Measurements from ENCODE around the gene MGAT2. TPM values are rescaled to one million over a fixed set of nuclear protein-coding genes. Genes with fewer than 3 reads are reported as not detected.

MGAT2 gene
- total and polyA plus RNA-seq, 2 donors (not counting 1 experiment from before 2014, with no cell fraction given), result 55.7 to 60.4 TPM

- no peaks in the 10 kb centered on the region for H3K79me2 ChIP-seq (ENCODE audit: control insufficient read depth, insufficient read depth, low read length)
- no peaks in the 10 kb centered on the region for H3K4me1 ChIP-seq (ENCODE audit: control insufficient read depth, extremely low read depth, insufficient read depth, low read length)
- H3K9me3 ChIP-seq (ENCODE audit: control insufficient read depth, insufficient read depth, low read depth, low read length), result no peaks in the 10 kb centered on the region
- H3K27ac ChIP-seq (ENCODE audit: insufficient read depth, low read length), result no peak overlapping the region
- H4K20me1 ChIP-seq (ENCODE audit: control insufficient read depth, extremely low read depth, insufficient read depth, low read length), result no peaks in the 10 kb centered on the region
- DNase-seq (ENCODE audit: low read depth in 2 of 2), result no peak
- no peak overlapping the region for H3K9ac ChIP-seq (ENCODE audit: insufficient read depth, low read length)
- no peak overlapping the region for H3K4me3 ChIP-seq (replicated peaks in 1 of 4; ENCODE audit: control extremely low read depth in 1 of 4, insufficient read depth in 1 of 4, low read depth in 3 of 4, low read length in 4 of 4)
- H3K4me2 ChIP-seq (ENCODE audit: extremely low read depth, insufficient read depth, low read length), result no peak overlapping the region
- TF ChIP-seq CTCF (conservative IDR thresholded peaks at IDR 0.05 in 1 of 2, IDR thresholded peaks at IDR 0.05 in 1 of 2; ENCODE audit: low read depth in 1 of 2, low read length in 2 of 2) (no peak), EZH2 (IDR thresholded peaks at IDR 0.05; ENCODE audit: low read length, missing control alignments) (no peak)
- no peaks in the 10 kb centered on the region for H3K27me3 ChIP-seq (ENCODE audit: control insufficient read depth, insufficient read depth, low read length)
- H3K36me3 ChIP-seq (ENCODE audit: control insufficient read depth, insufficient read depth, low read length), result no peaks in the 10 kb centered on the region
- no peak overlapping the region for H2AFZ ChIP-seq (ENCODE audit: low read length)
Observed at GRCh38 chr14:49659526-49660455, 39.2 kb downstream of the MGAT2 start.

- Histone ChIP-seq H3K79me2 (ENCODE audit: control insufficient read depth, insufficient read depth, low read length) (no peaks in the 10 kb centered on the region), H3K4me1 (ENCODE audit: control insufficient read depth, extremely low read depth, insufficient read depth, low read length) (no peaks in the 10 kb centered on the region), H3K4me3 (replicated peaks in 1 of 4; ENCODE audit: control extremely low read depth in 1 of 4, insufficient read depth in 1 of 4, low read depth in 3 of 4, low read length in 4 of 4) (no peak overlapping the region), H3K9ac (ENCODE audit: insufficient read depth, low read length) (no peak overlapping the region), H3K36me3 (ENCODE audit: control insufficient read depth, insufficient read depth, low read length) (no peaks in the 10 kb centered on the region), H3K4me2 (ENCODE audit: extremely low read depth, insufficient read depth, low read length) (no peak overlapping the region), H3K9me3 (ENCODE audit: control insufficient read depth, insufficient read depth, low read depth, low read length) (no peaks in the 10 kb centered on the region), H3K27me3 (ENCODE audit: control insufficient read depth, insufficient read depth, low read length) (no peaks in the 10 kb centered on the region), H3K27ac (ENCODE audit: insufficient read depth, low read length) (no peak overlapping the region), H4K20me1 (ENCODE audit: control insufficient read depth, extremely low read depth, insufficient read depth, low read length) (no peaks in the 10 kb centered on the region), H2AFZ (ENCODE audit: low read length) (no peak overlapping the region)
- DNase-seq (ENCODE audit: low read depth in 2 of 2), result no peak
- TF ChIP-seq EZH2 (IDR thresholded peaks at IDR 0.05; ENCODE audit: low read length, missing control alignments) (no peak), CTCF (conservative IDR thresholded peaks at IDR 0.05 in 1 of 2, IDR thresholded peaks at IDR 0.05 in 1 of 2; ENCODE audit: low read depth in 1 of 2, low read length in 2 of 2) (no peak)
Observed at GRCh38 chr14:49670475-49670874, 49.9 kb downstream of the MGAT2 start.

Other genes starting within 250 kb of the MGAT2 start
- gene RPS29, start 34.4 kb upstream of the MGAT2 start, total RNA-seq, result 1,182 and 1,369 TPM in 2 replicates
- gene RPS29, start 34.4 kb upstream of the MGAT2 start, polyA plus RNA-seq, result 6,852 and 7,256 TPM in 2 replicates
- gene LRR1, start 21.9 kb upstream of the MGAT2 start, total RNA-seq, result 9.5 and 10.7 TPM in 2 replicates
- gene LRR1, start 21.9 kb upstream of the MGAT2 start, polyA plus RNA-seq, result 10.9 and 26.0 TPM in 2 replicates
- gene RPL36AL, start 173 bp upstream of the MGAT2 start, total RNA-seq, result 281 and 528 TPM in 2 replicates
- gene RPL36AL, start 173 bp upstream of the MGAT2 start, polyA plus RNA-seq, result 383 and 523 TPM in 2 replicates
- 9.1 and 10.3 TPM in 2 replicates for gene DNAAF2, start 14.4 kb downstream of the MGAT2 start, total RNA-seq
- 6.1 and 6.5 TPM in 2 replicates for gene DNAAF2, start 14.4 kb downstream of the MGAT2 start, polyA plus RNA-seq
- gene POLE2, start 67.4 kb downstream of the MGAT2 start, total RNA-seq, result 3.1 and 4.5 TPM in 2 replicates
- gene POLE2, start 67.4 kb downstream of the MGAT2 start, polyA plus RNA-seq, result 8.7 and 18.6 TPM in 2 replicates
- 5.4 and 5.8 TPM in 2 replicates for gene KLHDC1, start 72.3 kb downstream of the MGAT2 start, total RNA-seq
- gene KLHDC1, start 72.3 kb downstream of the MGAT2 start, polyA plus RNA-seq, result 0.51 and 0.85 TPM in 2 replicates
- gene KLHDC2, start 147.4 kb downstream of the MGAT2 start, total RNA-seq, result 125 and 135 TPM in 2 replicates
- gene KLHDC2, start 147.4 kb downstream of the MGAT2 start, polyA plus RNA-seq, result 40.5 and 59.1 TPM in 2 replicates
- gene NEMF, start 232.0 kb downstream of the MGAT2 start, total RNA-seq, result 61.4 and 68.9 TPM in 2 replicates
- 39.5 TPM in 2 replicates for gene NEMF, start 232.0 kb downstream of the MGAT2 start, polyA plus RNA-seq

Measured in fibroblast of lung (primary cell).